Activated T-cell treated with anti-CD3 and anti-CD28 coated beads for 24 hours (primary cell): Measurements from ENCODE around the gene DAZAP2.

ENCODE experiments used
- DNase-seq: peaks from one replicate; pipeline ENCODE4 v3.0.0-alpha.2; 2020; ENCODE audit warnings: low read depth

Gene DAZAP2

GRCh38 chr12:51238510-51239334 lies at the start of gene DAZAP2:
Gene DAZAP2, plus strand, starts transcription at chr12:51238826. Its CDS starts 82 bp downstream, at chr12:51238908.
- peak; percentile 93 for DNase-seq

- DNase-seq, result no peak
Measured at GRCh38 chr12:51189790-51190355, 48.8 kb upstream of the DAZAP2 start.

GRCh38 chr12:51190820-51191219 lies 47.8 kb upstream of the DAZAP2 start:
- DNase-seq, result no peak

- DNase-seq, result no peak
Measured at GRCh38 chr12:51191516-51192283, 46.9 kb upstream of the DAZAP2 start.

- no peak for DNase-seq
Measured at GRCh38 chr12:51192284-51192671, 46.3 kb upstream of the DAZAP2 start.

- no peak for DNase-seq
Measured at GRCh38 chr12:51195841-51196240, 42.8 kb upstream of the DAZAP2 start.

GRCh38 chr12:51196547-51196946 lies 42.1 kb upstream of the DAZAP2 start:
- DNase-seq, result no peak

- no peak for DNase-seq
Measured at GRCh38 chr12:51197736-51198567, 40.7 kb upstream of the DAZAP2 start.

- DNase-seq, result no peak
Measured at GRCh38 chr12:51198568-51199365, 39.9 kb upstream of the DAZAP2 start.

- no peak for DNase-seq
Measured at GRCh38 chr12:51199366-51199945, 39.2 kb upstream of the DAZAP2 start.

GRCh38 chr12:51200156-51200555 lies 38.5 kb upstream of the DAZAP2 start:
- DNase-seq, result no peak

GRCh38 chr12:51200806-51201205 lies 37.8 kb upstream of the DAZAP2 start:
- DNase-seq, result no peak

GRCh38 chr12:51202718-51203117 lies 35.9 kb upstream of the DAZAP2 start:
- no peak for DNase-seq

GRCh38 chr12:51205350-51205749 lies 33.3 kb upstream of the DAZAP2 start:
- no peak for DNase-seq

- no peak for DNase-seq
Measured at GRCh38 chr12:51208016-51208660, 30.5 kb upstream of the DAZAP2 start.

GRCh38 chr12:51209259-51209658 lies 29.4 kb upstream of the DAZAP2 start:
- DNase-seq, result no peak

GRCh38 chr12:51210690-51211395 lies 27.8 kb upstream of the DAZAP2 start:
- DNase-seq, result no peak

- no peak for DNase-seq
Measured at GRCh38 chr12:51214895-51215294, 23.7 kb upstream of the DAZAP2 start.

GRCh38 chr12:51216642-51217041 lies 22.0 kb upstream of the DAZAP2 start:
- DNase-seq, result no peak
